HG03521 (cell line): ENCODE results near the gene GRIK1.
"Not testable (repeated sequence)": the region's sequence is repeated elsewhere in the genome, so short reads cannot be mapped to it uniquely, and the experiment has no call there.

Source experiments
- ATAC-seq: cut with Tn5 transposase; IDR thresholded peaks from one replicate; pipeline ENCODE4 v1.9.1; 2021; ENCODE audit warnings: mild to moderate bottlenecking, moderate library complexity; ENCODE audit not compliant: unreplicated experiment

The GRIK1 gene

GRCh38 chr21:29939924-29940275 lies at the start of gene GRIK1:
Gene GRIK1, minus strand, starts transcription at chr21:29939996.
- ATAC-seq, result no peak

GRCh38 chr21:29987762-29988161 lies 48.0 kb upstream of the GRIK1 start:
- no peak for ATAC-seq

- no peak for ATAC-seq
Measured at GRCh38 chr21:29985866-29986265, 46.1 kb upstream of the GRIK1 start.

GRCh38 chr21:29979043-29979442 lies 39.2 kb upstream of the GRIK1 start:
- ATAC-seq, result no peak

- ATAC-seq, result no peak
Measured at GRCh38 chr21:29975776-29976175, 36.0 kb upstream of the GRIK1 start.

GRCh38 chr21:29973258-29973657 lies 33.5 kb upstream of the GRIK1 start:
- ATAC-seq, result no peak

- ATAC-seq, result no peak
Measured at GRCh38 chr21:29961291-29962027, 21.7 kb upstream of the GRIK1 start.

- no peak for ATAC-seq
Measured at GRCh38 chr21:29958551-29958950, 18.8 kb upstream of the GRIK1 start.

GRCh38 chr21:29958035-29958434 lies 18.2 kb upstream of the GRIK1 start:
- not testable (repeated sequence) for ATAC-seq

- no peak for ATAC-seq
Measured at GRCh38 chr21:29953690-29954089, 13.9 kb upstream of the GRIK1 start.

- no peak for ATAC-seq
Measured at GRCh38 chr21:29953072-29953471, 13.3 kb upstream of the GRIK1 start.

GRCh38 chr21:29951911-29952310 lies 12.1 kb upstream of the GRIK1 start:
- ATAC-seq, result no peak

- no peak for ATAC-seq
Measured at GRCh38 chr21:29949991-29950390, 10.2 kb upstream of the GRIK1 start.

- ATAC-seq, result no peak
Measured at GRCh38 chr21:29947119-29947518, 7.3 kb upstream of the GRIK1 start.

- no peak for ATAC-seq
Measured at GRCh38 chr21:29943885-29944284, 4.1 kb upstream of the GRIK1 start.

GRCh38 chr21:29942034-29942433 lies 2.2 kb upstream of the GRIK1 start:
- no peak for ATAC-seq

GRCh38 chr21:29940991-29941390 lies 1.2 kb upstream of the GRIK1 start:
- ATAC-seq, result no peak

- ATAC-seq, result no peak
Measured at GRCh38 chr21:29940361-29940760, 565 bp upstream of the GRIK1 start.

- no peak for ATAC-seq
Measured at GRCh38 chr21:29939104-29939923, 482 bp downstream of the GRIK1 start.

- no peak for ATAC-seq
Measured at GRCh38 chr21:29938776-29939103, 1.1 kb downstream of the GRIK1 start.

GRCh38 chr21:29933088-29933487 lies 6.7 kb downstream of the GRIK1 start:
- ATAC-seq, result no peak

GRCh38 chr21:29928537-29928936 lies 11.3 kb downstream of the GRIK1 start:
- ATAC-seq, result no peak
